ENCODE data around the gene OR8B3. TPM values are rescaled to one million over a fixed set of nuclear protein-coding genes. Genes with fewer than 3 reads are reported as not detected.

OR8B3 gene
- polyA plus RNA-seq, 1 of the 3 experiments (the other 2 are of a cell fraction): not detected

DNA sequence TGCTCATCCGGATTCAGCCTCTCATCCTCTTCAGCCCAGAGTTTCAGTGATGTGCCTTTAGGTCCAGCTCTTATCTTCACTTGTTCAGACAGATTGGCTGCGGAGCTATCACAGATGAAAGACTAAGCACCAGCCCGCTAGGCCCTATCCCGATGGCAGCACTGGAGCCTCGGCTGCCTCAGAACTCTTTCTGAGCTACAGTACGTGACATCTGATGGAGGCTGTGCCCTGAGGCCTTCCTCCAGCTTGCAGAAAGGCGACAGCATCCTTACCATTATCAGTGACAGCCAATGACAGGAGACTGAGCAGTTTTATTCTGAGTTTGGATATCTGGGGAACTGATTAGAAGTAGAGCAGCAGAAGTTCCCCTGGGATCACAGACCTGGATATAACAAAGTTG is 42.7 kb upstream of the OR8B3 start:
- Histone ChIP-seq H3K36me3 (replicated peaks in 1 of 2; ENCODE audit: control insufficient read depth in 1 of 2, insufficient read depth in 2 of 2, low read length in 1 of 2) (no peaks in the 10 kb centered on the region), H2AFZ (ENCODE audit: low read depth) (no peak overlapping the region), H3K27ac (ENCODE audit: low read depth in 2 of 2, low read length in 1 of 2) (no peak overlapping the region), H3K9me3 (no peaks in the 10 kb centered on the region), H3K27me3 (ENCODE audit: insufficient read depth) (peaks cover 7% of the 10 kb centered on the region; the same call in 1 of the 2 replicates), H3F3A (replicated peaks; ENCODE audit: insufficient read depth) (no peaks in the 10 kb centered on the region), H3K79me2 (ENCODE audit: insufficient read depth) (no peaks in the 10 kb centered on the region), H3K4me1 (ENCODE audit: control insufficient read depth in 1 of 2, insufficient read depth in 2 of 2, low read depth in 1 of 2, low read length in 1 of 2) (no peaks in the 10 kb centered on the region), H3K9me2 (no peaks in the 10 kb centered on the region), H3K4me2 (no peak overlapping the region), H4K20me1 (ENCODE audit: insufficient read depth) (no peaks in the 10 kb centered on the region), H3K9ac (no peak overlapping the region), H3K4me3 (ENCODE audit: low read depth in 2 of 2, low read length in 1 of 2) (no peak overlapping the region)
- WGBS (ENCODE audit: low lambda C conversion rate): 0% methylated on average over 6 of the region's 7 CpGs
- DNase-seq: no peak
- no peak for TF ChIP-seq YY1 (IDR thresholded peaks at IDR 0.05; ENCODE audit: low read depth)
- TF ChIP-seq EP300 (IDR thresholded peaks at IDR 0.05; ENCODE audit: borderline replicate concordance in 1 of 2, low read depth in 1 of 2, low read length in 1 of 2): no peak
- TF ChIP-seq CHD2 (IDR thresholded peaks at IDR 0.05; ENCODE audit: low read length, partially characterized antibody): no peak
- TF ChIP-seq GATA2 (CRISPR knock-in tag; IDR thresholded peaks at IDR 0.05): no peak
- TF ChIP-seq RXRA (IDR thresholded peaks at IDR 0.05; ENCODE audit: borderline replicate concordance, low read depth): no peak
- TF ChIP-seq, protein P1, sequence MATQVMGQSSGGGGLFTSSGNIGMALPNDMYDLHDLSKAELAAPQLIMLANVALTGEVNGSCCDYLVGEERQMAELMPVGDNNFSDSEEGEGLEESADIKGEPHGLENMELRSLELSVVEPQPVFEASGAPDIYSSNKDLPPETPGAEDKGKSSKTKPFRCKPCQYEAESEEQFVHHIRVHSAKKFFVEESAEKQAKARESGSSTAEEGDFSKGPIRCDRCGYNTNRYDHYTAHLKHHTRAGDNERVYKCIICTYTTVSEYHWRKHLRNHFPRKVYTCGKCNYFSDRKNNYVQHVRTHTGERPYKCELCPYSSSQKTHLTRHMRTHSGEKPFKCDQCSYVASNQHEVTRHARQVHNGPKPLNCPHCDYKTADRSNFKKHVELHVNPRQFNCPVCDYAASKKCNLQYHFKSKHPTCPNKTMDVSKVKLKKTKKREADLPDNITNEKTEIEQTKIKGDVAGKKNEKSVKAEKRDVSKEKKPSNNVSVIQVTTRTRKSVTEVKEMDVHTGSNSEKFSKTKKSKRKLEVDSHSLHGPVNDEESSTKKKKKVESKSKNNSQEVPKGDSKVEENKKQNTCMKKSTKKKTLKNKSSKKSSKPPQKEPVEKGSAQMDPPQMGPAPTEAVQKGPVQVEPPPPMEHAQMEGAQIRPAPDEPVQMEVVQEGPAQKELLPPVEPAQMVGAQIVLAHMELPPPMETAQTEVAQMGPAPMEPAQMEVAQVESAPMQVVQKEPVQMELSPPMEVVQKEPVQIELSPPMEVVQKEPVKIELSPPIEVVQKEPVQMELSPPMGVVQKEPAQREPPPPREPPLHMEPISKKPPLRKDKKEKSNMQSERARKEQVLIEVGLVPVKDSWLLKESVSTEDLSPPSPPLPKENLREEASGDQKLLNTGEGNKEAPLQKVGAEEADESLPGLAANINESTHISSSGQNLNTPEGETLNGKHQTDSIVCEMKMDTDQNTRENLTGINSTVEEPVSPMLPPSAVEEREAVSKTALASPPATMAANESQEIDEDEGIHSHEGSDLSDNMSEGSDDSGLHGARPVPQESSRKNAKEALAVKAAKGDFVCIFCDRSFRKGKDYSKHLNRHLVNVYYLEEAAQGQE (IDR thresholded peaks at IDR 0.05; ENCODE audit: low read depth, low read length): no peak
- no peak for TF ChIP-seq RCOR1 (IDR thresholded peaks at IDR 0.05; ENCODE audit: low read length)
- TF ChIP-seq, protein P2, sequence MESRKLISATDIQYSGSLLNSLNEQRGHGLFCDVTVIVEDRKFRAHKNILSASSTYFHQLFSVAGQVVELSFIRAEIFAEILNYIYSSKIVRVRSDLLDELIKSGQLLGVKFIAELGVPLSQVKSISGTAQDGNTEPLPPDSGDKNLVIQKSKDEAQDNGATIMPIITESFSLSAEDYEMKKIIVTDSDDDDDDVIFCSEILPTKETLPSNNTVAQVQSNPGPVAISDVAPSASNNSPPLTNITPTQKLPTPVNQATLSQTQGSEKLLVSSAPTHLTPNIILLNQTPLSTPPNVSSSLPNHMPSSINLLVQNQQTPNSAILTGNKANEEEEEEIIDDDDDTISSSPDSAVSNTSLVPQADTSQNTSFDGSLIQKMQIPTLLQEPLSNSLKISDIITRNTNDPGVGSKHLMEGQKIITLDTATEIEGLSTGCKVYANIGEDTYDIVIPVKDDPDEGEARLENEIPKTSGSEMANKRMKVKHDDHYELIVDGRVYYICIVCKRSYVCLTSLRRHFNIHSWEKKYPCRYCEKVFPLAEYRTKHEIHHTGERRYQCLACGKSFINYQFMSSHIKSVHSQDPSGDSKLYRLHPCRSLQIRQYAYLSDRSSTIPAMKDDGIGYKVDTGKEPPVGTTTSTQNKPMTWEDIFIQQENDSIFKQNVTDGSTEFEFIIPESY (IDR thresholded peaks at IDR 0.05; ENCODE audit: borderline replicate concordance, low read depth): no peak
- TF ChIP-seq RAD21 (IDR thresholded peaks at IDR 0.05; ENCODE audit: low read length): no peak
- no peak for TF ChIP-seq TEAD4 (IDR thresholded peaks at IDR 0.05; ENCODE audit: borderline replicate concordance, insufficient read depth)
- no peak for TF ChIP-seq POLR2AphosphoS5 (IDR thresholded peaks at IDR 0.05; ENCODE audit: low read depth, low read length)
- no peak for TF ChIP-seq MEF2A (IDR thresholded peaks at IDR 0.05; ENCODE audit: borderline replicate concordance, low read depth)
- TF ChIP-seq JUND (IDR thresholded peaks at IDR 0.05): no peak
- TF ChIP-seq, protein P3, sequence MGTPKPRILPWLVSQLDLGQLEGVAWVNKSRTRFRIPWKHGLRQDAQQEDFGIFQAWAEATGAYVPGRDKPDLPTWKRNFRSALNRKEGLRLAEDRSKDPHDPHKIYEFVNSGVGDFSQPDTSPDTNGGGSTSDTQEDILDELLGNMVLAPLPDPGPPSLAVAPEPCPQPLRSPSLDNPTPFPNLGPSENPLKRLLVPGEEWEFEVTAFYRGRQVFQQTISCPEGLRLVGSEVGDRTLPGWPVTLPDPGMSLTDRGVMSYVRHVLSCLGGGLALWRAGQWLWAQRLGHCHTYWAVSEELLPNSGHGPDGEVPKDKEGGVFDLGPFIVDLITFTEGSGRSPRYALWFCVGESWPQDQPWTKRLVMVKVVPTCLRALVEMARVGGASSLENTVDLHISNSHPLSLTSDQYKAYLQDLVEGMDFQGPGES (IDR thresholded peaks at IDR 0.05; ENCODE audit: low read depth, low read length): no peak
- no peak for TF ChIP-seq SMC3 (IDR thresholded peaks at IDR 0.05; ENCODE audit: low read depth, low read length)
- no peak for TF ChIP-seq SIN3A (IDR thresholded peaks at IDR 0.05; ENCODE audit: borderline replicate concordance, low read depth, low read length)
- TF ChIP-seq, protein P4, sequence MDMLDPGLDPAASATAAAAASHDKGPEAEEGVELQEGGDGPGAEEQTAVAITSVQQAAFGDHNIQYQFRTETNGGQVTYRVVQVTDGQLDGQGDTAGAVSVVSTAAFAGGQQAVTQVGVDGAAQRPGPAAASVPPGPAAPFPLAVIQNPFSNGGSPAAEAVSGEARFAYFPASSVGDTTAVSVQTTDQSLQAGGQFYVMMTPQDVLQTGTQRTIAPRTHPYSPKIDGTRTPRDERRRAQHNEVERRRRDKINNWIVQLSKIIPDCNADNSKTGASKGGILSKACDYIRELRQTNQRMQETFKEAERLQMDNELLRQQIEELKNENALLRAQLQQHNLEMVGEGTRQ (IDR thresholded peaks at IDR 0.05; ENCODE audit: borderline replicate concordance, low read depth, low read length): no peak
- TF ChIP-seq TAF1 (IDR thresholded peaks at IDR 0.05; ENCODE audit: borderline replicate concordance, low read depth, low read length): no peak
- POLR2A ChIA-PET: no interaction called here
- CTCF ChIA-PET: interaction anchor here (1.2 kb wide), 1 partner anchor 12 kb away, joined by 4 read pairs; no protein-coding TSS in a partner anchor
